ENCODE measurements around the gene PXYLP1.

DNA sequence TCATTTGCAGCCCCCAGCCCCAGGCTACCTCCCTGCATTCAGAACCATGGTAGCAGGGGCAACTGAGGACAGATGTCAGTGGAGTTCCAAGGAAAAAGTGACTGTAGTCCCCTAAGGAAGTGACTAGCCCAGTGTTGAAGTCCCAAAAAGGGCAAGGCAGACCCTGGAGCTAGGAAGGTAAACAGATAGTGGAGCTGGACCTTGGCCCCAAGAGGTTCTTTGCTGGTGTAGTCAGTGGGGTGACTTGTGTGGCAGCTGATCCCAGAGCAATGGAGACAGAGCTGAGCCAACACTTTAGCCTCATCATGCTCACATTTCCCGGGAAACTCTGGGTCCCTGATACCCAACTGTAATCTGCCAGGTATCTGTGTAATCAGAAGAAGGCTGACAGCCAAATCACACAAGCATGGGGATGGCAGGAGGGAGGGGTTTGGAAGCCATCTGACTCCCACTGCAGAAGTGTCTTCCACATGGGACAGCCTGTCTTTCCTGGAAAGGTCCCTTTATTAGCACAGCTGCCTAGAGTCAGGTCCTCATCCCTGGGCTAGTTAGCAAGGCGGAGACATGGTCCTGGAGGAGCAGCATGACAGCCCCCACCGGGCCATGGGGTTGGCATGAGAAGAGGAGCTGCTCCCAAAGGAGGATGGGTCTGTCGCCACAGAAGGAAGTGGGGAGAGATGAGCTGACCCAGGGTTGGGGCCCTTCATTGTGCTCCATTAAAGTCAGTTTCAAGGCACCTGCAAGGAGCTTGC lies 39.8 kb downstream of the PXYLP1 start:
- TF ChIP-seq, protein P1, sequence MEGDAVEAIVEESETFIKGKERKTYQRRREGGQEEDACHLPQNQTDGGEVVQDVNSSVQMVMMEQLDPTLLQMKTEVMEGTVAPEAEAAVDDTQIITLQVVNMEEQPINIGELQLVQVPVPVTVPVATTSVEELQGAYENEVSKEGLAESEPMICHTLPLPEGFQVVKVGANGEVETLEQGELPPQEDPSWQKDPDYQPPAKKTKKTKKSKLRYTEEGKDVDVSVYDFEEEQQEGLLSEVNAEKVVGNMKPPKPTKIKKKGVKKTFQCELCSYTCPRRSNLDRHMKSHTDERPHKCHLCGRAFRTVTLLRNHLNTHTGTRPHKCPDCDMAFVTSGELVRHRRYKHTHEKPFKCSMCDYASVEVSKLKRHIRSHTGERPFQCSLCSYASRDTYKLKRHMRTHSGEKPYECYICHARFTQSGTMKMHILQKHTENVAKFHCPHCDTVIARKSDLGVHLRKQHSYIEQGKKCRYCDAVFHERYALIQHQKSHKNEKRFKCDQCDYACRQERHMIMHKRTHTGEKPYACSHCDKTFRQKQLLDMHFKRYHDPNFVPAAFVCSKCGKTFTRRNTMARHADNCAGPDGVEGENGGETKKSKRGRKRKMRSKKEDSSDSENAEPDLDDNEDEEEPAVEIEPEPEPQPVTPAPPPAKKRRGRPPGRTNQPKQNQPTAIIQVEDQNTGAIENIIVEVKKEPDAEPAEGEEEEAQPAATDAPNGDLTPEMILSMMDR (IDR thresholded peaks at IDR 0.05) = no peak
- TF ChIP-seq POLR2AphosphoS5 (IDR thresholded peaks at IDR 0.05) = no peak
